ENCODE measurements around the gene LRRC26.

LRRC26 gene

GRCh38 chr9:137169896-137170358 is at the start of gene LRRC26:
Gene LRRC26 (minus strand): TSS chr9:137170051. CDS start chr9:137169943, 108 bp downstream.
- no peak for DNase-seq (ENCODE audit: low spot score)

- DNase-seq (ENCODE audit: low spot score), result no peak
Measured at GRCh38 chr9:137218754-137219271, 49.0 kb upstream of the LRRC26 start.

- DNase-seq (ENCODE audit: low spot score), result no peak
Measured at GRCh38 chr9:137218212-137218753, 48.4 kb upstream of the LRRC26 start.

GRCh38 chr9:137217276-137218211 is 47.7 kb upstream of the LRRC26 start:
- DNase-seq (ENCODE audit: low spot score), result no peak

- no peak for DNase-seq (ENCODE audit: low spot score)
Measured at GRCh38 chr9:137216188-137216965, 46.5 kb upstream of the LRRC26 start.

- DNase-seq (ENCODE audit: low spot score), result no peak
Measured at GRCh38 chr9:137215196-137215986, 45.5 kb upstream of the LRRC26 start.

GRCh38 chr9:137214620-137215019 is 44.8 kb upstream of the LRRC26 start:
- DNase-seq (ENCODE audit: low spot score), result no peak

GRCh38 chr9:137213160-137214060 is 43.6 kb upstream of the LRRC26 start:
- no peak for DNase-seq (ENCODE audit: low spot score)

- DNase-seq (ENCODE audit: low spot score), result no peak
Measured at GRCh38 chr9:137212520-137212919, 42.7 kb upstream of the LRRC26 start.

GRCh38 chr9:137211532-137211931 is 41.7 kb upstream of the LRRC26 start:
- no peak for DNase-seq (ENCODE audit: low spot score)

- no peak for DNase-seq (ENCODE audit: low spot score)
Measured at GRCh38 chr9:137206602-137207001, 36.8 kb upstream of the LRRC26 start.

- DNase-seq (ENCODE audit: low spot score), result peak; percentile 89
Measured at GRCh38 chr9:137205126-137206069, 35.5 kb upstream of the LRRC26 start, which contains the start of the genes NDOR1 and TMEM203. Gene NDOR1 (plus strand): TSS chr9:137205700. CDS start chr9:137205778, 78 bp downstream. Gene TMEM203 (minus strand): TSS chr9:137205648. CDS start chr9:137205414, 234 bp downstream.

GRCh38 chr9:137204731-137205125 is 34.9 kb upstream of the LRRC26 start:
- no peak for DNase-seq (ENCODE audit: low spot score)

- no peak for DNase-seq (ENCODE audit: low spot score)
Measured at GRCh38 chr9:137202966-137203365, 33.1 kb upstream of the LRRC26 start.

GRCh38 chr9:137201205-137201868 is 31.5 kb upstream of the LRRC26 start:
- no peak for DNase-seq (ENCODE audit: low spot score)

GRCh38 chr9:137200311-137201204 is 30.7 kb upstream of the LRRC26 start, which contains the start of gene TPRN:
Gene TPRN (minus strand): TSS chr9:137200741. CDS start chr9:137200711, 30 bp downstream.
- DNase-seq (ENCODE audit: low spot score), result peak; percentile 99

Data from putamen (tissue), 1 donor.